ENCODE data around the gene TMEM169. TPM values are rescaled to one million over a fixed set of nuclear protein-coding genes. Genes with fewer than 3 reads are reported as not detected.
A peak's percentile ranks its signal among the peaks of the same experiment; 100 is the strongest.

The TMEM169 gene
- total and polyA plus RNA-seq, 9 of the 15 experiments (the other 6 are each of a cell fraction or from before 2014, with no cell fraction given), result 0.01 to 0.09 (median 0.04) TPM; not detected in 5

DNA sequence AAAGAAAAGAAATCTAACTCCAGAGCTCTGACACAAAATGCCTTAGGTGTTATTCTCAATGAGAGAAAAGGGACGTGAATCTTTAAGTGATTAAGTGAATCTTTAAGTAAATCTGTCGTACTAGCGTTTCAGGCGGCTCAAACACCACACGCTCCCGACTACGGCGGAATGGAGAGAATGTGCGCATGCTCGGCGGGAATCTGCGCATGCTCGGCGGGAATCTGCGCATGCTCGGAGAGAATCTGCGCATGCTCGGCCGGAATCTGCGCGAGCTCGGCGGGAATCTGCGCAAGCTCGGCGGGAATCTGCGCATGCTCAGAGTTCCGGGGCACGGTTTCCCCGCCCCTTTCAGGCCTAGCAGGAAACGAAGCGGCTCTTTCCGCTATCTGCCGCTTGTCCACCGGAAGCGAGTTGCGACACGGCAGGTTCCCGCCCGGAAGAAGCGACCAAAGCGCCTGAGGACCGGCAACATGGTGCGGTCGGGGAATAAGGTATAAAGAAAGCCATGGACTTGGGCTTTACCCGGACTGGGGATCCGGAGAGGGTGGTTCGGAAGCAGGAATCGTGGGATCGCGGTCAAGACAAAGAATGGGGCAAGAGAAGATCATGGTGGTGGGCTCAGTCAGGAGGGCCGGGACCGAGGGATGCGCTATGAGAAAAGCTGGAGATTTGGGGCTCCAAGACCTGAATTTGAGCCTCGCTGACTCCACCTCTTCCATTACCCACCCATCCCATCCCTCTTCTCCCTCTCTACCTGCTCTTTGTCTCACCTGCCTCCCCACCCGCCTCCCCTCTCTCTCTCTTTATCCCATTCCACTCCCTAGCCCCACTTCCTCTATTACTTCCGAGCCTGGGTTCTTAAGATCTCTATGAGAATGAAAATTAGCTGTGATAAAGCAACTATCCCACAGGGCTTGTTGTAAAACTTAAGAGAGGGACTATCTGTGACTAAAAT, 27.5 kb downstream of the TMEM169 start, which contains the start of gene XRCC5 (continued):
- TF ChIP-seq, protein P1, sequence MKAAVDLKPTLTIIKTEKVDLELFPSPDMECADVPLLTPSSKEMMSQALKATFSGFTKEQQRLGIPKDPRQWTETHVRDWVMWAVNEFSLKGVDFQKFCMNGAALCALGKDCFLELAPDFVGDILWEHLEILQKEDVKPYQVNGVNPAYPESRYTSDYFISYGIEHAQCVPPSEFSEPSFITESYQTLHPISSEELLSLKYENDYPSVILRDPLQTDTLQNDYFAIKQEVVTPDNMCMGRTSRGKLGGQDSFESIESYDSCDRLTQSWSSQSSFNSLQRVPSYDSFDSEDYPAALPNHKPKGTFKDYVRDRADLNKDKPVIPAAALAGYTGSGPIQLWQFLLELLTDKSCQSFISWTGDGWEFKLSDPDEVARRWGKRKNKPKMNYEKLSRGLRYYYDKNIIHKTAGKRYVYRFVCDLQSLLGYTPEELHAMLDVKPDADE (conservative IDR thresholded peaks at IDR 0.05; ENCODE audit: control insufficient read depth, low read depth, low read length), result 0 out of 2 replicates have a peak, but pooled peaks have one; percentile 48
- TF ChIP-seq ZNF124 (CRISPR knock-in tag; IDR thresholded peaks at IDR 0.05), result no peak
- TF ChIP-seq HLTF (IDR thresholded peaks at IDR 0.05), result no peak
- TF ChIP-seq RB1 (IDR thresholded peaks at IDR 0.05; ENCODE audit: low read depth), result peak; percentile 46; the same call in 1 of the 2 replicates
- TF ChIP-seq, protein P2, sequence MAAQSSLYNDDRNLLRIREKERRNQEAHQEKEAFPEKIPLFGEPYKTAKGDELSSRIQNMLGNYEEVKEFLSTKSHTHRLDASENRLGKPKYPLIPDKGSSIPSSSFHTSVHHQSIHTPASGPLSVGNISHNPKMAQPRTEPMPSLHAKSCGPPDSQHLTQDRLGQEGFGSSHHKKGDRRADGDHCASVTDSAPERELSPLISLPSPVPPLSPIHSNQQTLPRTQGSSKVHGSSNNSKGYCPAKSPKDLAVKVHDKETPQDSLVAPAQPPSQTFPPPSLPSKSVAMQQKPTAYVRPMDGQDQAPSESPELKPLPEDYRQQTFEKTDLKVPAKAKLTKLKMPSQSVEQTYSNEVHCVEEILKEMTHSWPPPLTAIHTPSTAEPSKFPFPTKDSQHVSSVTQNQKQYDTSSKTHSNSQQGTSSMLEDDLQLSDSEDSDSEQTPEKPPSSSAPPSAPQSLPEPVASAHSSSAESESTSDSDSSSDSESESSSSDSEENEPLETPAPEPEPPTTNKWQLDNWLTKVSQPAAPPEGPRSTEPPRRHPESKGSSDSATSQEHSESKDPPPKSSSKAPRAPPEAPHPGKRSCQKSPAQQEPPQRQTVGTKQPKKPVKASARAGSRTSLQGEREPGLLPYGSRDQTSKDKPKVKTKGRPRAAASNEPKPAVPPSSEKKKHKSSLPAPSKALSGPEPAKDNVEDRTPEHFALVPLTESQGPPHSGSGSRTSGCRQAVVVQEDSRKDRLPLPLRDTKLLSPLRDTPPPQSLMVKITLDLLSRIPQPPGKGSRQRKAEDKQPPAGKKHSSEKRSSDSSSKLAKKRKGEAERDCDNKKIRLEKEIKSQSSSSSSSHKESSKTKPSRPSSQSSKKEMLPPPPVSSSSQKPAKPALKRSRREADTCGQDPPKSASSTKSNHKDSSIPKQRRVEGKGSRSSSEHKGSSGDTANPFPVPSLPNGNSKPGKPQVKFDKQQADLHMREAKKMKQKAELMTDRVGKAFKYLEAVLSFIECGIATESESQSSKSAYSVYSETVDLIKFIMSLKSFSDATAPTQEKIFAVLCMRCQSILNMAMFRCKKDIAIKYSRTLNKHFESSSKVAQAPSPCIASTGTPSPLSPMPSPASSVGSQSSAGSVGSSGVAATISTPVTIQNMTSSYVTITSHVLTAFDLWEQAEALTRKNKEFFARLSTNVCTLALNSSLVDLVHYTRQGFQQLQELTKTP (IDR thresholded peaks at IDR 0.05; ENCODE audit: low read depth in 1 of 2, partially characterized antibody in 2 of 2), result peak in 1 of 2 experiments; percentile 41
- TF ChIP-seq NFRKB (IDR thresholded peaks at IDR 0.05; ENCODE audit: low read depth), result peak; percentile 61; the same call in 1 of the 2 replicates
- peak; percentile 49; the same call in 1 of the 2 replicates for TF ChIP-seq CREM (IDR thresholded peaks at IDR 0.05; ENCODE audit: low read depth)
- TF ChIP-seq MYC (IDR thresholded peaks at IDR 0.05; ENCODE audit: low read depth, low read length), result peak; percentile 79; the same call in 1 of the 2 replicates
- no peak for TF ChIP-seq MYC (CRISPR knock-in tag; IDR thresholded peaks at IDR 0.05; ENCODE audit: borderline replicate concordance, low read depth)
- TF ChIP-seq SUPT5H (IDR thresholded peaks at IDR 0.05), result peak; percentile 90
- peak; percentile 95 for TF ChIP-seq ETV5 (CRISPR knock-in tag; IDR thresholded peaks at IDR 0.05; ENCODE audit: low read depth)
- TF ChIP-seq, protein P3, sequence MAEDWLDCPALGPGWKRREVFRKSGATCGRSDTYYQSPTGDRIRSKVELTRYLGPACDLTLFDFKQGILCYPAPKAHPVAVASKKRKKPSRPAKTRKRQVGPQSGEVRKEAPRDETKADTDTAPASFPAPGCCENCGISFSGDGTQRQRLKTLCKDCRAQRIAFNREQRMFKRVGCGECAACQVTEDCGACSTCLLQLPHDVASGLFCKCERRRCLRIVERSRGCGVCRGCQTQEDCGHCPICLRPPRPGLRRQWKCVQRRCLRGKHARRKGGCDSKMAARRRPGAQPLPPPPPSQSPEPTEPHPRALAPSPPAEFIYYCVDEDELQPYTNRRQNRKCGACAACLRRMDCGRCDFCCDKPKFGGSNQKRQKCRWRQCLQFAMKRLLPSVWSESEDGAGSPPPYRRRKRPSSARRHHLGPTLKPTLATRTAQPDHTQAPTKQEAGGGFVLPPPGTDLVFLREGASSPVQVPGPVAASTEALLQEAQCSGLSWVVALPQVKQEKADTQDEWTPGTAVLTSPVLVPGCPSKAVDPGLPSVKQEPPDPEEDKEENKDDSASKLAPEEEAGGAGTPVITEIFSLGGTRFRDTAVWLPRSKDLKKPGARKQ (CRISPR knock-in tag; IDR thresholded peaks at IDR 0.05), result no peak
- peak; percentile 91 for TF ChIP-seq POLR2AphosphoS5 (IDR thresholded peaks at IDR 0.05; ENCODE audit: control insufficient read depth, insufficient read depth, low read depth, low read length)
- TF ChIP-seq SETDB1 (IDR thresholded peaks at IDR 0.05; ENCODE audit: low read length), result no peak
- TF ChIP-seq TRIM24 (IDR thresholded peaks at IDR 0.05), result peak in 1 of 2 experiments; percentile 60; a peak in 2 of 4 replicates
- peak; percentile 75; the same call in 1 of the 2 replicates for TF ChIP-seq ZZZ3 (IDR thresholded peaks at IDR 0.05)
- TF ChIP-seq, protein P4, sequence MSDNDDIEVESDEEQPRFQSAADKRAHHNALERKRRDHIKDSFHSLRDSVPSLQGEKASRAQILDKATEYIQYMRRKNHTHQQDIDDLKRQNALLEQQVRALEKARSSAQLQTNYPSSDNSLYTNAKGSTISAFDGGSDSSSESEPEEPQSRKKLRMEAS (CRISPR knock-in tag; IDR thresholded peaks at IDR 0.05), result peak; percentile 85
- TF ChIP-seq LEF1 (IDR thresholded peaks at IDR 0.05), result no peak
- TF ChIP-seq HCFC1 (IDR thresholded peaks at IDR 0.05; ENCODE audit: low read depth, low read length), result peak; percentile 59
- peak; percentile 94; the same call in 1 of the 2 replicates for TF ChIP-seq TAF15 (IDR thresholded peaks at IDR 0.05; ENCODE audit: low read depth, low read length)

All from K562 (cell line).